ENCODE data around the gene C8A. TPM values are rescaled to one million over a fixed set of nuclear protein-coding genes. Genes with fewer than 3 reads are reported as not detected.

C8A gene
- total RNA-seq, 2 experiments from 2014 or later = not detected

DNA sequence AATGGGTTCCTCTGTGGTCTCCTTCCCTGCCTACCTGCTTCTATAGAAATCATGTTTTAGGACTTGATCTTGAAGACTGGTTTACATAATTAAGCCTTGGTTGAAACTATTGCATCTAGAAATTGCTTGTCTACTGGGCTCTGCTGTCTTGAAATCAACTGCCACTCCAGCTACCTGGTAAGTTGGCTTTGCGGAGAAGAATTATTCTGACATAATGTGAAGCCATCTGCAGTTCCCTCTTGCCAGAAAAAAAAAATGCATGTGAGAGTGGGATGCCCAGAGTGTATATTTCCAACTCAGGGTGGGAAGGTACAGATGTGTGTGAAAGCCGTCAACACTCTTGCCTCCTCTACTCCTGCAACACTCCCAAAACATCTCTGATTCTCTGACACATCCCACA is 84.0 kb downstream of the C8A start:
- Histone ChIP-seq H3K36me3 (ENCODE audit: insufficient read depth, low read length) (no peaks in the 10 kb centered on the region), H3K27me3 (ENCODE audit: control insufficient read depth in 1 of 2, insufficient read depth in 2 of 2, low read length in 2 of 2) (peaks cover 0 to 4% of the 10 kb centered on the region in 2 experiments), H3K4me3 (ENCODE audit: low read length) (no peak overlapping the region), H3K4me1 (ENCODE audit: insufficient read depth, low read length) (no peaks in the 10 kb centered on the region), H3K9me3 (ENCODE audit: control insufficient read depth in 1 of 2, insufficient read depth in 1 of 2, low read length in 2 of 2) (no peaks in the 10 kb centered on the region), H3K27ac (ENCODE audit: low read depth in 1 of 2, low read length in 2 of 2) (no peak overlapping the region)
- H3K27me3 Mint-ChIP-seq = peaks cover 10% of the 10 kb centered on the region
- ChIA-PET POLR2A (no interaction called here), CTCF (no interaction called here)
- DNase-seq (no peak), ATAC-seq (ENCODE audit: poor library complexity) (no peak)
- intact Hi-C loops (cut with DNase I, micrococcal nuclease) = no loop called here
- no peak overlapping the region for H3K4me3 Mint-ChIP-seq
- no peak overlapping the region for H3K27ac Mint-ChIP-seq
- no peaks in the 10 kb centered on the region for H3K9me3 Mint-ChIP-seq
- no peaks in the 10 kb centered on the region for H3K4me1 Mint-ChIP-seq (ENCODE audit: low read depth)
- no peaks in the 10 kb centered on the region for H3K36me3 Mint-ChIP-seq (ENCODE audit: low read depth)
- TF ChIP-seq, protein P1, sequence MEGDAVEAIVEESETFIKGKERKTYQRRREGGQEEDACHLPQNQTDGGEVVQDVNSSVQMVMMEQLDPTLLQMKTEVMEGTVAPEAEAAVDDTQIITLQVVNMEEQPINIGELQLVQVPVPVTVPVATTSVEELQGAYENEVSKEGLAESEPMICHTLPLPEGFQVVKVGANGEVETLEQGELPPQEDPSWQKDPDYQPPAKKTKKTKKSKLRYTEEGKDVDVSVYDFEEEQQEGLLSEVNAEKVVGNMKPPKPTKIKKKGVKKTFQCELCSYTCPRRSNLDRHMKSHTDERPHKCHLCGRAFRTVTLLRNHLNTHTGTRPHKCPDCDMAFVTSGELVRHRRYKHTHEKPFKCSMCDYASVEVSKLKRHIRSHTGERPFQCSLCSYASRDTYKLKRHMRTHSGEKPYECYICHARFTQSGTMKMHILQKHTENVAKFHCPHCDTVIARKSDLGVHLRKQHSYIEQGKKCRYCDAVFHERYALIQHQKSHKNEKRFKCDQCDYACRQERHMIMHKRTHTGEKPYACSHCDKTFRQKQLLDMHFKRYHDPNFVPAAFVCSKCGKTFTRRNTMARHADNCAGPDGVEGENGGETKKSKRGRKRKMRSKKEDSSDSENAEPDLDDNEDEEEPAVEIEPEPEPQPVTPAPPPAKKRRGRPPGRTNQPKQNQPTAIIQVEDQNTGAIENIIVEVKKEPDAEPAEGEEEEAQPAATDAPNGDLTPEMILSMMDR (IDR thresholded peaks at IDR 0.05) = no peak

DNA sequence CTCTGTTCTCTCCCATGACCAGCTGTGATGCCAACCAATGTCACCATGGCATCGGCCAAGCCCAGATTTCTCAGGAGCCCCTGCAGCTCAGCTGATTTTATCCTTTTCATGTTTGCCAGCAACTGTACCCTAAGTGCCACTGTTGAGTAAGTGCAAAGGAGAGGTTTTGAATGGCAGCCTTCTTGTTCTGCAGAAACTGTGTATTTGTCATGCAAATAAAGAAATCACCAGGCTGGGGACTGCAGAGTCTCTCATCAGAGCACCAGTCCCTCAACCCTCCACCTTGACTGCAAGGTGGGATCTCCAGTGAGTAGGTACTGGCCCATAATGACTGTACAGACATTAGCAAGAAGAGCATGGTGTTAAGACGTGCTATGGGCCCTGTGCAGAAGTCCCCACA is 84.6 kb downstream of the C8A start:
- Histone ChIP-seq H3K27ac (ENCODE audit: low read depth in 1 of 2, low read length in 2 of 2) (no peak overlapping the region), H3K36me3 (ENCODE audit: insufficient read depth, low read length) (no peaks in the 10 kb centered on the region), H3K4me3 (ENCODE audit: low read length) (no peak overlapping the region), H3K27me3 (ENCODE audit: control insufficient read depth in 1 of 2, insufficient read depth in 2 of 2, low read length in 2 of 2) (peaks cover 0 to 4% of the 10 kb centered on the region in 2 experiments), H3K4me1 (ENCODE audit: insufficient read depth, low read length) (no peaks in the 10 kb centered on the region), H3K9me3 (ENCODE audit: control insufficient read depth in 1 of 2, insufficient read depth in 1 of 2, low read length in 2 of 2) (no peaks in the 10 kb centered on the region)
- intact Hi-C loops (cut with DNase I, micrococcal nuclease) = no loop called here
- TF ChIP-seq, protein P1 (IDR thresholded peaks at IDR 0.05) = no peak
- H3K27ac Mint-ChIP-seq = no peak overlapping the region
- no peaks in the 10 kb centered on the region for H3K36me3 Mint-ChIP-seq (ENCODE audit: low read depth)
- peaks cover 10% of the 10 kb centered on the region for H3K27me3 Mint-ChIP-seq
- H3K9me3 Mint-ChIP-seq = peaks cover under 1% of the 10 kb centered on the region
- ATAC-seq (ENCODE audit: poor library complexity) (no peak), DNase-seq (no peak)
- CTCF ChIA-PET = no interaction called here
- H3K4me1 Mint-ChIP-seq (ENCODE audit: low read depth) = no peaks in the 10 kb centered on the region
- no peak overlapping the region for H3K4me3 Mint-ChIP-seq
- POLR2A ChIA-PET = no interaction called here

DNA sequence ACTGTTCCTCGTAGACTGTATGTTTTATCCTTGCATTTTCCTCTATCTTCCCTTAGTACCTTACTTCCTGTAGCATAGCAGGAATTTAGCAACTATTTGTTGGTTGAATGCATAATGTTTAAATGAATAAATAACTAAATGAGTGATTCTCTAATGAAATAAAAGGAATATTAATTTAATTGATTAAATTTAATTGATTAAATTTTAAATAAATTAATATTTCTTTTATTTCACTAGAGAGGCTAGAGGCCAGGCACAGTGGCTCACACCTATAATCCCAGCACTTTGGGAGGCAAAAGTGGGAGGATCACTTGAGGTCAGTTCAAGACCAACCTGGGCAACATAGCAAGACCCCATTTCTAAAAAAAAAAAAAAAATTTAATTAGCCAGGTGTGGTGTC is 85.4 kb downstream of the C8A start:
- no peaks in the 10 kb centered on the region for H3K4me1 ChIP-seq (ENCODE audit: insufficient read depth, low read length)
- DNase-seq = no peak
- Mint-ChIP-seq H3K36me3 (ENCODE audit: low read depth) (no peaks in the 10 kb centered on the region), H3K27me3 (peaks cover 10% of the 10 kb centered on the region), H3K4me1 (ENCODE audit: low read depth) (no peaks in the 10 kb centered on the region), H3K27ac (no peak overlapping the region), H3K4me3 (no peak overlapping the region), H3K9me3 (peaks cover 2% of the 10 kb centered on the region)
- ATAC-seq (ENCODE audit: poor library complexity) = no peak
- CTCF ChIA-PET = no interaction called here
- H3K27me3 ChIP-seq (ENCODE audit: control insufficient read depth in 1 of 2, insufficient read depth in 2 of 2, low read length in 2 of 2) = peaks cover 0 to 7% of the 10 kb centered on the region in 2 experiments
- intact Hi-C loops (cut with DNase I, micrococcal nuclease) = no loop called here
- no peaks in the 10 kb centered on the region for H3K9me3 ChIP-seq (ENCODE audit: control insufficient read depth in 1 of 2, insufficient read depth in 1 of 2, low read length in 2 of 2)
- TF ChIP-seq, protein P1 (IDR thresholded peaks at IDR 0.05) = no peak
- no peaks in the 10 kb centered on the region for H3K36me3 ChIP-seq (ENCODE audit: insufficient read depth, low read length)
- H3K27ac ChIP-seq (ENCODE audit: low read depth in 1 of 2, low read length in 2 of 2) = no peak overlapping the region
- H3K4me3 ChIP-seq (ENCODE audit: low read length) = no peak overlapping the region
- POLR2A ChIA-PET = no interaction called here

Measured in CD4-positive, alpha-beta T cell (primary cell).